ENCODE measurements around the gene ERICH2. TPM values are rescaled to one million over a fixed set of nuclear protein-coding genes. Genes with fewer than 3 reads are reported as not detected.
A peak's percentile ranks its signal among the peaks of the same experiment; 100 is the strongest.

Gene ERICH2
- total and polyA plus RNA-seq, 2 of the 13 experiments (the other 11 are each of a cell fraction or from before 2014, with no cell fraction given) = not detected

DNA sequence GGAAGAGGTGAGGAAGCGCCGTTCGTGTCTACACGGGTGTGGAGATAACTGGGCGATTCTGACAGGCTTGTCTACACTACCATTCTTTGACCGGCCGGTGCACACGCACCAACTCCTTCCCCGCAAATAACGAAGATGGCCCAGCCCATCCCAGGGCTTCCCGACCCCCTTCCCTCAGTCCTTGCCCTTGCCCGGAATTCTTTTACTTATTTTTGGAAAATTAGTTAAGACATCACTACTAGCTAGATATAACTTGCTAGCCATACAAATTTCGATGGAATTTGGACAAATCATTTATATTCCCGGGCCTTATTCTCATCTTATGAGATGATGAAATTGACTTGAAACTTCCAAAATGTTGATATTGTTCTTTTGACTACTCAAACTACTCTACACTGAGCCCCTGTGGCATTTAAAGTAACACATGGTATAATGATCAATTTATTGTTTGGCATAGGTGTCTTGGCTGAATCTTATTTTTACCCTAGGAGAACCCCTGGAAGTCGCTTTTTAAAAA is 1.3 kb downstream of the ERICH2 start (continued):
- TF ChIP-seq, protein P1, sequence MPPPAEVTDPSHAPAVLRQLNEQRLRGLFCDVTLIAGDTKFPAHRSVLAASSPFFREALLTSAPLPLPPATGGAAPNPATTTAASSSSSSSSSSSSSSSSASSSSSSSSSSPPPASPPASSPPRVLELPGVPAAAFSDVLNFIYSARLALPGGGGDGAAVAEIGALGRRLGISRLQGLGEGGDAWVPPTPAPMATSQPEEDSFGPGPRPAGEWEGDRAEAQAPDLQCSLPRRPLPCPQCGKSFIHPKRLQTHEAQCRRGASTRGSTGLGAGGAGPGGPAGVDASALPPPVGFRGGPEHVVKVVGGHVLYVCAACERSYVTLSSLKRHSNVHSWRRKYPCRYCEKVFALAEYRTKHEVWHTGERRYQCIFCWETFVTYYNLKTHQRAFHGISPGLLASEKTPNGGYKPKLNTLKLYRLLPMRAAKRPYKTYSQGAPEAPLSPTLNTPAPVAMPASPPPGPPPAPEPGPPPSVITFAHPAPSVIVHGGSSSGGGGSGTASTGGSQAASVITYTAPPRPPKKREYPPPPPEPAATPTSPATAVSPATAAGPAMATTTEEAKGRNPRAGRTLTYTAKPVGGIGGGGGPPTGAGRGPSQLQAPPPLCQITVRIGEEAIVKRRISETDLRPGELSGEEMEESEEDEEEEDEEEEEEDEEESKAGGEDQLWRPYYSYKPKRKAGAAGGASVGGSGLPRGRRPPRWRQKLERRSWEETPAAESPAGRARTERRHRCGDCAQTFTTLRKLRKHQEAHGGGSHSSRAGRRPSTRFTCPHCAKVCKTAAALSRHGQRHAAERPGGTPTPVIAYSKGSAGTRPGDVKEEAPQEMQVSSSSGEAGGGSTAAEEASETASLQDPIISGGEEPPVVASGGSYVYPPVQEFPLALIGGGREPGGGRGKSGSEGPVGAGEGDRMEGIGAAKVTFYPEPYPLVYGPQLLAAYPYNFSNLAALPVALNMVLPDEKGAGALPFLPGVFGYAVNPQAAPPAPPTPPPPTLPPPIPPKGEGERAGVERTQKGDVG (CRISPR knock-in tag; IDR thresholded peaks at IDR 0.05; ENCODE audit: borderline replicate concordance) = no peak
- TF ChIP-seq, protein P2, sequence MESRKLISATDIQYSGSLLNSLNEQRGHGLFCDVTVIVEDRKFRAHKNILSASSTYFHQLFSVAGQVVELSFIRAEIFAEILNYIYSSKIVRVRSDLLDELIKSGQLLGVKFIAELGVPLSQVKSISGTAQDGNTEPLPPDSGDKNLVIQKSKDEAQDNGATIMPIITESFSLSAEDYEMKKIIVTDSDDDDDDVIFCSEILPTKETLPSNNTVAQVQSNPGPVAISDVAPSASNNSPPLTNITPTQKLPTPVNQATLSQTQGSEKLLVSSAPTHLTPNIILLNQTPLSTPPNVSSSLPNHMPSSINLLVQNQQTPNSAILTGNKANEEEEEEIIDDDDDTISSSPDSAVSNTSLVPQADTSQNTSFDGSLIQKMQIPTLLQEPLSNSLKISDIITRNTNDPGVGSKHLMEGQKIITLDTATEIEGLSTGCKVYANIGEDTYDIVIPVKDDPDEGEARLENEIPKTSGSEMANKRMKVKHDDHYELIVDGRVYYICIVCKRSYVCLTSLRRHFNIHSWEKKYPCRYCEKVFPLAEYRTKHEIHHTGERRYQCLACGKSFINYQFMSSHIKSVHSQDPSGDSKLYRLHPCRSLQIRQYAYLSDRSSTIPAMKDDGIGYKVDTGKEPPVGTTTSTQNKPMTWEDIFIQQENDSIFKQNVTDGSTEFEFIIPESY (CRISPR knock-in tag; IDR thresholded peaks at IDR 0.05) = no peak
- no peak for TF ChIP-seq NONO (IDR thresholded peaks at IDR 0.05)
- TF ChIP-seq NONO (CRISPR knock-in tag; conservative IDR thresholded peaks at IDR 0.05) = peak; percentile 18
- TF ChIP-seq, protein P3, sequence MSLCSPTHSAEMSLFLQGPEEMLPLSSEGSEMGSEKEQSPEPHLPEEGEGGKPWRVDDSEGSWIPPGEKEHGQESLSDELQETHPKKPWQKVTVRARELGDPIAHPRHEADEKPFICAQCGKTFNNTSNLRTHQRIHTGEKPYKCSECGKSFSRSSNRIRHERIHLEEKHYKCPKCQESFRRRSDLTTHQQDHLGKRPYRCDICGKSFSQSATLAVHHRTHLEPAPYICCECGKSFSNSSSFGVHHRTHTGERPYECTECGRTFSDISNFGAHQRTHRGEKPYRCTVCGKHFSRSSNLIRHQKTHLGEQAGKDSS (CRISPR knock-in tag; IDR thresholded peaks at IDR 0.05; ENCODE audit: borderline replicate concordance, low read depth) = no peak
- 0 out of 2 replicates have a peak, but pooled peaks have one; percentile 9 for TF ChIP-seq ZNF557 (CRISPR knock-in tag; IDR thresholded peaks at IDR 0.05)
- no peak for TF ChIP-seq ZNF350 (CRISPR knock-in tag; IDR thresholded peaks at IDR 0.05; ENCODE audit: borderline replicate concordance, low read depth)
- no peak for TF ChIP-seq DMAP1 (CRISPR knock-in tag; IDR thresholded peaks at IDR 0.05)
- TF ChIP-seq ATF1 (CRISPR knock-in tag; IDR thresholded peaks at IDR 0.05) = no peak
- TF ChIP-seq, protein P4, sequence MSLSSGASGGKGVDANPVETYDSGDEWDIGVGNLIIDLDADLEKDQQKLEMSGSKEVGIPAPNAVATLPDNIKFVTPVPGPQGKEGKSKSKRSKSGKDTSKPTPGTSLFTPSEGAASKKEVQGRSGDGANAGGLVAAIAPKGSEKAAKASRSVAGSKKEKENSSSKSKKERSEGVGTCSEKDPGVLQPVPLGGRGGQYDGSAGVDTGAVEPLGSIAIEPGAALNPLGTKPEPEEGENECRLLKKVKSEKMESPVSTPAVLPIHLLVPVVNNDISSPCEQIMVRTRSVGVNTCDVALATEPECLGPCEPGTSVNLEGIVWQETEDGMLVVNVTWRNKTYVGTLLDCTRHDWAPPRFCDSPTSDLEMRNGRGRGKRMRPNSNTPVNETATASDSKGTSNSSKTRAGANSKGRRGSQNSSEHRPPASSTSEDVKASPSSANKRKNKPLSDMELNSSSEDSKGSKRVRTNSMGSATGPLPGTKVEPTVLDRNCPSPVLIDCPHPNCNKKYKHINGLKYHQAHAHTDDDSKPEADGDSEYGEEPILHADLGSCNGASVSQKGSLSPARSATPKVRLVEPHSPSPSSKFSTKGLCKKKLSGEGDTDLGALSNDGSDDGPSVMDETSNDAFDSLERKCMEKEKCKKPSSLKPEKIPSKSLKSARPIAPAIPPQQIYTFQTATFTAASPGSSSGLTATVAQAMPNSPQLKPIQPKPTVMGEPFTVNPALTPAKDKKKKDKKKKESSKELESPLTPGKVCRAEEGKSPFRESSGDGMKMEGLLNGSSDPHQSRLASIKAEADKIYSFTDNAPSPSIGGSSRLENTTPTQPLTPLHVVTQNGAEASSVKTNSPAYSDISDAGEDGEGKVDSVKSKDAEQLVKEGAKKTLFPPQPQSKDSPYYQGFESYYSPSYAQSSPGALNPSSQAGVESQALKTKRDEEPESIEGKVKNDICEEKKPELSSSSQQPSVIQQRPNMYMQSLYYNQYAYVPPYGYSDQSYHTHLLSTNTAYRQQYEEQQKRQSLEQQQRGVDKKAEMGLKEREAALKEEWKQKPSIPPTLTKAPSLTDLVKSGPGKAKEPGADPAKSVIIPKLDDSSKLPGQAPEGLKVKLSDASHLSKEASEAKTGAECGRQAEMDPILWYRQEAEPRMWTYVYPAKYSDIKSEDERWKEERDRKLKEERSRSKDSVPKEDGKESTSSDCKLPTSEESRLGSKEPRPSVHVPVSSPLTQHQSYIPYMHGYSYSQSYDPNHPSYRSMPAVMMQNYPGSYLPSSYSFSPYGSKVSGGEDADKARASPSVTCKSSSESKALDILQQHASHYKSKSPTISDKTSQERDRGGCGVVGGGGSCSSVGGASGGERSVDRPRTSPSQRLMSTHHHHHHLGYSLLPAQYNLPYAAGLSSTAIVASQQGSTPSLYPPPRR (CRISPR knock-in tag; IDR thresholded peaks at IDR 0.05; ENCODE audit: borderline replicate concordance) = no peak
- TF ChIP-seq REPIN1 (CRISPR knock-in tag; IDR thresholded peaks at IDR 0.05; ENCODE audit: borderline replicate concordance, low read depth) = no peak
- 0 out of 2 replicates have a peak, but pooled peaks have one; percentile 0 for TF ChIP-seq RAD21 (CRISPR knock-in tag; IDR thresholded peaks at IDR 0.05)
- TF ChIP-seq ZC3H13 (CRISPR knock-in tag; IDR thresholded peaks at IDR 0.05) = no peak
- TF ChIP-seq ZFY (CRISPR knock-in tag; IDR thresholded peaks at IDR 0.05) = no peak
- TF ChIP-seq HOXA3 (CRISPR knock-in tag; IDR thresholded peaks at IDR 0.05) = no peak
- TF ChIP-seq CCAR2 (optimal IDR thresholded peaks at IDR 0.05; ENCODE audit: low read depth, low read length) = no peak
- TF ChIP-seq, protein P5, sequence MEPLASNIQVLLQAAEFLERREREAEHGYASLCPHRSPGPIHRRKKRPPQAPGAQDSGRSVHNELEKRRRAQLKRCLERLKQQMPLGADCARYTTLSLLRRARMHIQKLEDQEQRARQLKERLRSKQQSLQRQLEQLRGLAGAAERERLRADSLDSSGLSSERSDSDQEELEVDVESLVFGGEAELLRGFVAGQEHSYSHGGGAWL (CRISPR knock-in tag; IDR thresholded peaks at IDR 0.05) = no peak
- no peak; the same call in 1 of the 2 replicates for TF ChIP-seq KDM2A (CRISPR knock-in tag; IDR thresholded peaks at IDR 0.05; ENCODE audit: borderline replicate concordance, low read depth)
- 0 out of 2 replicates have a peak, but pooled peaks have one; percentile 1 for TF ChIP-seq GATAD2A (CRISPR knock-in tag; IDR thresholded peaks at IDR 0.05)
- TF ChIP-seq TBP (CRISPR knock-in tag; IDR thresholded peaks at IDR 0.05) = no peak
